ENCODE results near the gene ACAD8.
"Not testable (repeated sequence)": the region's sequence is repeated elsewhere in the genome, so short reads cannot be mapped to it uniquely, and the experiment has no call there.

Gene ACAD8

DNA sequence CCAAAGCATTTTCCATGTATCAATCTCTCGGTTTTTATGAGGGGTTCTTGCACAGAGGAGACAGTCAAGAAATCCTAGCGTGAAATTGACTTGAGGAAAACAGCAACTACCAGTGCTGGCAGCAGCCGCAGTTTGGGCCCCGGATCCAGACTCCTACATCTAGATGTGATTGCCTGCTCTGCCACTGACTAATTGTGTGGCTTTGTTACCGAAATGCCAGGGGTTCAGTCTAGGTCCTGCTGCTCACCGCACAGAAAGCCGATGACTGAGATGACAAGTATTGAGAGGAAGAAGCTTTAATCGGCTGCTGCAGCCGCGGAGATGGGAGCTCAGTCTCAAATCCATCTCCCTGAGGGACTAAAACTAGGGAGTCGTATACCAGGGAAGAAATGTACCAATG, 14.6 kb downstream of the ACAD8 start:
- no peak for DNase-seq

DNA sequence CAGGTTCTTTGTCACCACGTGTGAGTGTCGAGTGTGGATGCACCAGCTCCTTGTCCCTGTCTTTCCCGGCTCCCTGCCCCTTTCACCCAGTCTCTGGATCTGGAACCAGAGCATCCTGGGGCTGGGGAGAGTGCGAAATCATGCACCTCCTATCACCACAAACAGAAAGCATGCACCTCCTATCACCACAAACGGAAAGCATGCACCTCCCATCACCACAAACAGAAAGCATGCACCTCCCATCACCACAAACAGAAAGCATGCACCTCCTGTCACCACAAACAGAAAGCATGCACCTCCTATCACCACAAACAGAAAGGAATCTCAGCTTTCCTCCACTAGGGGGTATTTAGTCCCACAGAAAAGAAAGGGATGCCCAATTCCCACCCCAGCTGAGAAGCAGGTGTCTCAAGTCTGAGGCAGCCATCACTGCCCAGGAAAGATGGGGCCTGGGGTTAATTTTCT, 16.9 kb downstream of the ACAD8 start:
- DNase-seq, result peak; percentile 40

DNA sequence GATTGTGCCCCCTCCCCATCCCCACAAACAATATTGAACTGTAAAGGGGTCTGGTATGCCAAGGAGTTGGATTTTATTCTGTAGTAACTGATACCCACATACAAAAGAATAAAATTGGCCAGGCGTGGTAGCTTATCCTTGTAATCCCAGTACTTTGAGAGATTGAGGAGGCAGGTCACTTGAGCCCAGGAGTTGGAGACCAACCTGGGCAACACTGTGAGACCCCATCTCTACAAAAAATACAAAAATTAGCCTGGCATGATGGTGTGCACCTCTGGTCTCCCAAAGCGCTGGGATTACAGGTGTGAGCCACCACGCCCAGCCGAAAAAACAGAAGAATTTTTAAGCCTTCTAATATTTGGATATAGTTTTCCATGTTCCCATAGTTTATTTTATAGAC, 18.6 kb downstream of the ACAD8 start:
- no peak for DNase-seq

DNA sequence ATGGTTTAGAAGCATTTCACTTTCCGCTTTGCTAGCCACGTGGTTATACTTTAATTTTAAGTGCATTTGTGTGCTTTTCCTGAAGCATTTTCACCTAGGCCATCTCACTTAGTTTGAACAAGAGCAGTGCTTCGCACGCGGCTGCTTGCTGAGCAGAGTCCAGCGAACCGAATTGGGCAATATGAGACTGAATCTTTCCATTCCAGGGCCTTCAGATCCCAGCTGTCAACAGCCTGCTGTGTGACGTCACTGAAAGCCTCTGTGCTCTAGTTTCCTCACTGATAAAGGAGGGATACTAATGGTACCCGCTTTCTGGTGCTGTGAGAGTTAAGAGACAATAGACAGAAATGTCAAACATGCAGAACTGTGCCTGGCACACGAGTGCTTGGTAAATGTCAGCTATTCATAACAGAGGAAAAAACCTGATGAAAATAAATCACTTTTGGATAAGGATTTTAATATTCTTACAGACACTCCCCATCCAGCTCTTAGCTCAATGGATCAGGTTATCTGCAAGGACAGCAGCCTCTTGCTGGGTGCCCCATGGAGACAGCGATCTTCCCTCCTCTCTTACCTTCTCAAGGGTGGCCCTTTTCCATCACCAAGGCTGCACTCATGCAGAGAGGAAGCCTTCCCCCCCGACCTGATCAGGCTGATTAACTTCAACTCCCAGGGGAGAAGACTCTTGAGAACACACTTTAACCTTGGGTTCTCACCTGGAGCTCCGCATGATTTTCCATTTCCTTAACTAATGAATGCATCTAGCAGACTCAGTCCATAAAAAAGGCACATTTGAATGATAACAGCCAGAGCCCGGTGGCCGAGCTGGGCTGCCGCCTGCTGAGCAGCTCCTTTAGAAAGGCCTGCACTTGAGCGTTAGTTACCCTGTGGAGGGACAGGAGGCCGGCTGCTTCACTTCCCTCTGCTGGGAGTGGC, 19.3 kb downstream of the ACAD8 start:
- no peak for DNase-seq

DNA sequence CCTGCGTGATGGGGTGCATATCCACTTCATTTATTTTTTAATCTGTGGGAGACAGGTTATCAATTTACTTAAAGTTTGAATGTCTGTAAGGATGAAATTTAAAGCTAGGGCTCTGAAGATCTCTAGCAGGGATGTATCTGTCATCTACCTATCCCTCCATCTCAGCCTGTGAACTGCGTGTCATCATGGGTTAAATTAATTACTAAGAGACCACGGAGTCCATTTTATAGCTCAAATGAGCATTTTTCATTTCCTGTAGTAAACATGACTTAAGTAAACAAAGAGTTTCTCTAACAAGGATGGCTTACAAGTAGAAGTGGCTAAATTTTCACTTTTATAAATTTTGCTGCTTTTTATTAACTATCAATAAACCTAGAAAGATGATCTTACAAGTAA, 19.9 kb downstream of the ACAD8 start:
- no peak for DNase-seq

DNA sequence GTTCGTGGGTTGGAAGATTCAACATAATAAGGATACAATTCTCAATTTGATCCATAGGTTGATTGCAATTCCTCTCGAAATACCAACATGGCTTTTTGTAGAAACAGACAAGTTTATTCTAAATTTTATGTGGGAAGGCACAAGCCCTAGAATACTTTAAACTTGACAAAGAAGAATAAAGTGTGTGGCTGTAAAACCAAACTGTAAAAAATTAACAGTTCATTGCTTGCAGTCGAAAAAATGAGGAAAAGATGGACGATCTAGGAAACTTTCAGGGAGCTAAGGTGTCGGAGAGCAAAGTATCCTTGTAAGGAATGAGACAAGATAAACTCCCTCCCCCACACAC, 21.8 kb downstream of the ACAD8 start:
- DNase-seq, result no peak

DNA sequence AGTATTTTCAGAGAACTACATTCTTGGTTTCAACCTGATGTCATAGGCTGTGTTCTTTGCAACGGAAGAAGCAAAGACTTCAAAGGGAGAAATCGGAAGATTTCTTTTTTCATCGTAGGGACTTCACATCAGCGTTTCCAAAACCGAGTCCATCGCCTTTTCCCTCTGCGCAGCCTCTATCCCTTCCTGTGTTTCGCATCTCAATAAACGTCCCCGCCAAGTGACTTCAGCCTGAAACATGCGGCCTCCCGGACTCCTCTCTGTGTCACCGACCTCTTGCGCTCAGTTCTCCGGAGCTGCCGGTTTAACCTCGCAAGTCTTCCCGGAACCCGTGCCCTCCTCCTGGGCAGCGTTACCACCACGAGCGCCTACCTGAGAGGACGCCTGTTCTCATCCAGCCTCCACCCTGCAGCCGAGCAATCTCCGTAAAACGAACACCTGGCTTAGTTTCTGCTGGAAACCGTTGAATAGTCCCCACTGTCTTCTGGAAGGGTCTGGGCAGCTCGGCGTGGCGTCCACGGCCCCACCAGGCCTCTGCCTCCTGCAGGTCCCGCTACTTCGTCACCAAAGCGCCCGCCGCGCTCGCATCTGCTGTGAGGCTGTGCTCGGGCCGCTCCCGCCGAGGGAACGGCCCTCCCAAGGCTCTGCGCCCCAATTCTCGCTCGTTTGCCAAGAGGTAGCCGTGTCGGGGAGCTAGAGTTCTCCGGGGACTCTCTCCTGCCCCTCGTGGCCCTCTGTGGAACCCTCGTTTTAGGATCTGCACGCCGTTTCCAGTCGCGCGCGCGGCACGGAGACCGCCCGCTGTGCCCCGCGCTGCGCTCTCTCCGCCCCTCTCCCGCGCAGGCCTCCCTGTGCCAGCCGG, 22.4 kb downstream of the ACAD8 start, which contains the start of gene GLB1L3:
Gene GLB1L3 (plus strand): TSS at position 846 of the 862 bp plus-strand sequence. CDS start 362 bp downstream, outside the sequence.
- DNase-seq, result peak; percentile 69

DNA sequence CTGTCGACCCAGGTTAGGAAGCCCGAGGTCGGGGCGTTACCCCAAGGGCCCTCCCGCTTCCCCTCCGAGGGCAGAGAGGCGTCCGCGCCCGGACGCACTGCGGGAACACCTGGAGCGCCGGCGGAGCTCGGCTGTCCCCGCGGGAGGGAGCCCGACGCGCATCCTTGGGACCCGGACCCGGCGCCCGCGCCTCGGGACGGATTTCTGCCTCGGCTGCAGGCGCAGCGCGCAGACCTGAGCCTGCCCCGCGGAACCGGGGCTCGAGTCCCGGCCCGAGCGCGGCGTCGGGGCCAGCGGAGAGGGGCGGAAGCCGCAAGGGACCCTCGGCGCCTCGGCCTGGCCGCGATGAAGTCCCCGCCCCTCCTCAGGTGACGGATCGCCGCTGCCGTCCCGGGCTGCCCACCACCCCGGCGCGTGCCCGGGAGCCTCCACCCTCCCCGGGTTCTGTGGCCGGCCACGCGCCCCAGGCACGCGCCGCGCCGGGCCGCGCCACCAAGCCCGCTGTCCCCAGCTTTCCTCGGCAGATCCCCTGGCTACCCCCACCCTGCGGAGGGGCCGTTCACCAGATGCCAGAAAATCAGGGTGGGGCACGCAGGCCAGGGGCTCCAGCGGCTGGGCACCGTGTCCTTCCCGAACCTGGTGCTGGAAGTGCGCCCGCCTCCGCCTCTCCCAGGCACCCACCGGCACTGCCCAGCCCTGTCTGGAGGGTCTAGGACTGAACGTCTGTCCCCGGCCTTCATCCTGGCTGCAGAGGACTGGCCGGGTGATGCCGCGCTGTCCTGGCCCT, 23.2 kb downstream of the ACAD8 start:
- DNase-seq, result no peak

DNA sequence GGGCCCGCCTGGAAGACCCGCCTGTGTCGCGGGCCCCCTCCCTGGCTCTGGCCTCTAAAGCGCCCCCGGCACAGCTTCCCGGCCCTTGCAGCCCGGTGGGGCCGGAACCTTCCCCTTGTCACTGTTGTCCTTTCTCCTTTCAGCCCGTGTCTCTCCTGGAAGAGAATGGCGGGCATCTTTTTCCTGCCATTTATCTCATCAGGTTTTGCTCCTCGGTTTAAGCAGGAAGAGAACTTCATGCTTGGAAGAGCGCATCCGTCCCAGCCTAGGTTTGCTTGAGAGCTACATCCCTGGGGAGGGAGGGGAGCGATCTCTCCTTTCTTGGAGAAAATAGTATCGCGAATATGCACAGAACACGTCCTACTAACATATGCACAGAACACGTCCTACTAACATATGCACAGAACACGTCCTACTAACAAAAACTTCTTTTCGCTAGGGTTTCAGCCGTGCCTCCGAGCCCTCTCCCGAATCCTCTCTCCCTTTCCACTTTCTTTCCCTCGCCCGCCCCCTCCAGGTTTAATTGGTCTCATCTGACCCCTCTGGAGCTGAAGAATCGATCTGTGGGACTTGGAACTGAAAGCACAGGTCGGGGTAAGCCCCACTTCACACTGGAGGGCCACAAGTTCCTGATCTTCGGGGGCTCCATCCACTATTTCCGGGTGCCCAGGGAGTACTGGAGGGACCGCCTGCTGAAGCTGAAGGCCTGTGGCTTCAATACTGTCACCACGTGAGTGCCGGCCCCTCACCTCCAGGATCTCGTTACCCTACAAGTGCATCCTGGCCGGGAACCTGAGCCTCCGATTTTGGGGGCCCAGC, 24.0 kb downstream of the ACAD8 start:
- DNase-seq, result no peak

DNA sequence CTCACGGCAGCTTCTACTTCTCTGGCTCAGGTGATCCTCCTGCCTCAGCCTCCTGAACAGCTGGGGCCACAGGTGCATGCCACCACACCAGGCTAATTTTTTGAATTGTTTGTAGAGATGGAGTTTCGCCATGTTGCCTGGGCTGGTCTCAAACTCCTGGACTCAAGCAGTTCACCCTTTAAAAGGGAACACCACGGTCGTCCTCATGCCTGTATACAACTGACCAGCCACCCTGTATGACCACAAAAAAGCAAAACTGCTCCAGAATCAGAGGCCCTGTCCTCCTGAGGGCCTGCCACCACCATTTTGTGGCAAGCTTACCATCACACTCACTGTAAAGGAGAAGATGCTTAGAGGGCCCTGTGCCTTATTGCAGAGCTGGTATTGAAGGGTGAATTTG, 25.0 kb downstream of the ACAD8 start:
- no peak for DNase-seq

DNA sequence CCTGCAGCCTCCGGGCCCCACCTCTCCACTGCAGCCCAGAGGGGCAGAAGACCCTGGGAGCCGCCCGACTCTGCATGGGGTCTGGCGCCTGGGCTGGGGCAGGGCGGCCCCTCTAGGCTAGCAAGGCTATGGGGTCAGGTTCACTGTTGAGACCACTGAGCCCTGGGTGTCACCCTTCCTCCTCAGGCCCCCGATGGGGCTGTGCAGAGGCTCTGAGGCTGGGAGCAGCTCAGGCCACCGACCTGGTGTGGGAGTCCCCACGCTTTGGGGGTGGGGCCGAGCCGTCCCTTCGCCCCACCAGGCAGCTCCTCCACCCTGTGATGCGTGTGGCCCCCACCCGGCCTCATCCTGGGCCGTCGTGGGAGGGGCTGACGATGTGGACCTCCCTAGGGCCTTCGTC, 28.3 kb downstream of the ACAD8 start:
- DNase-seq, result not testable (repeated sequence)

DNA sequence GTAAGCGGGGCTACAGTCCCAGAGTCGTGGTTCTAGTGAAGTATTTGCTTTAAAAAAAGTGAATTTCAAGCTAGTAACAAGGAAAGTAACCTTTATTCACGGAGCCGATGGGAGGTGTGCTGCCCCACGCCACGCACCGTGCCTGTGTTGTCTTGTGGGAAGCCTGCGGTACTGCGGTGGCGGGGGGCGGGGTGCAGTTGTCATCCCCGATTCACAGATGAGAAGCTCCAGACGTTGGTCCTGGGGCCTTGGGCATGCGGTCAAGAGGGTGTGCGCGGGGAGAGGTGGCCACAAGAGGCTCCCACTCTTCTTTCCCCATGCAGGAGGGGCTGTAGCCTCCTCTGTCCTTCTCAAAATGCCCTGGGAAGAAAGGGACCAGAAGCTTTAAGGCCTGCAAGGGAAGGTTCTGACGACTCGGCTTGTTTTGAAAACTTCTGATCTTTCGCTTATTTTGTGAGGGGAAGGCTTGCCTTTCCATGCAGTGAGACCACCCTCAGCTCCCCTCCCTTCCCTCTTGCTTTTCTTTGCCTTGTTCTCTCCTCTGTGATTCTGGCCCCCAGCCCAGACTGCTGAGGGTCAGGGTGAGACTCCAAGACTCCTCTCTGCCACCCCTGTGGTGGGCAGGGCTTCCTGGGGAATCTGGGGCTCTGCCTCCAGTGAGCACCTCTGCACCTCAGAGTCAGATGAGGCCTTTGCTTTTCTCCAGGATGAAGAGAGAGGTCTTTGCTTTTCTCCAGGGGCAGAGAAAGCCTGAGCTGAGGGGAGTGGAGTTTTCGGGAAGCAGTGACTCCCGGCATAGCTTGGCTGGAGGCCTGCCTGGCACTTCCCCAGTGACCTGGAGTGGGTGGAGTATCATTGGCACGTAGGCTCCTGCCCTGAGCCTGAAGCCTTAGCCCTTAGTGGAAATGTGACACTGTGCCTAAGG, 29.0 kb downstream of the ACAD8 start:
- DNase-seq, result no peak

DNA sequence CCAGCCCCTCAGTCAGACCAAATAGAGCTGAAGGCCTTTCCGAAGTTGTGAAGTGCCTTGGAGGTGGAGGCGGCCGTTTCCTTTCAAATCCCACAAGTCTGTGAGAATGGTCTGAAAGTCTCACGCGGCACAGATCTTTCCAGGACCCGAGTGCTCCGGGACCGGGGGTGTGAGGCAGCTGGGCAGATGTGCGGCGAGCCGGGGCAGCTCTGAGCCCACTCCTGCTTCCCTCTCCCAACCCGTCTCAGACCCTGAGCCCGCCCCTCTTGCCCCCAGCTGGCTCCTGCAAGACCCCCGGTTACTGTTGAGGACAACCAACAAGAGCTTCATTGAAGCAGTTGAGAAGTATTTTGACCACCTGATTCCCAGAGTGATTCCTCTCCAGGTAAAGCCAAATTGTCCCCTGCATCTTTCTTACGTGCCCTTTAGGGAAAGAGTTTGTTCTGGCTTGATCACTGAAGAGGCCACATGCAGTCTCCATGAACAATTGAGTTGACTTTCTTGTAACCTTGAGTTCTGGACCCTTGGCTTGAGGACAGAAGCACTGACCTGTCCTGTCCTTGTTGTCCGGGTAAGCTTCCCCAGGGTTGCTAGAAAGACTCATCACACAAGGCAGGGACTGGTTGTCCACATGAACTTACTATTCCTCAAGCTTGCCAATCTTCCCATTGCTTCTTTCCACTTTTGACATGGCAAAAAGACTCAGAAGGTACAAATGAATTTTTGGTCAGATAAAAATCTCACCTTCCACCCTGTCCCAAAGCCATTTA, 30.3 kb downstream of the ACAD8 start:
- no peak for DNase-seq

DNA sequence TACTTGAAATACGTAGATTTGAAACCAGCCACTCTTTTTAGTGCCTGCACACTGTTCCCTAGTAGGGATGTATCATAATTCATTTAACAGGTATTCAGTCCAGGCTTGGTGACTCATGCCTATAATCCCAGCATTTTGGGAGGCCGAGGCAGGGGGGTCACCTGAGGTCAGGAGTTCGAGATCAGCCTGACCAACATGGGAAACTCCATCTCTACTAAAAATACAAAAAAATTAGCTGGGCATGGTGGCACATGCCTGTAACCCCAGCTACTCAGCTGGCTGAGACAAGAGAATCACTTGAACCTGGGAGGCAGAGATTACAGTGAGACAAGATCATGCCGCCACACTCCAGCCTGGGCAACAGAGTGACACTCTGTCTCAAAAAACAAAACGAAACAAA, 31.0 kb downstream of the ACAD8 start:
- DNase-seq, result not testable (repeated sequence)

DNA sequence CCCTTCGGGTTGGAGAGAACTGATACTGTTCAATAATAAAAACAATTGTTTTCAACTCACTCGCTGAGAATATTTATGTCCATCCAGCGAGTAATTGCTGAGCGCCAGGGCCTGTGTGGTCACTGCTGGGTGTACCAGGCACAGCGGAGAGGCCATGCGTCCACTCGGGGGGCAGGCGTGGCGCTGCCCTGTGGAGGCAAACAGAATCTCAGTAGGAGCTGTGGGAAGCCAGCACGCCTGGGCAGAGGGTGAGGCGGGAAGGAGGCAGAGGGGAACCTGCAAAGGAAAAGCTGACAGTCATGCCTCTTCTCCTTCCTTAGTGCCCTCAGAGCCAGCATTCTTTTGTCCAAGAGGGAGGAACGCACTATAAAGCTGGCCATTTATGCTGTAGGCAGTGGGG, 34.2 kb downstream of the ACAD8 start:
- DNase-seq, result no peak

DNA sequence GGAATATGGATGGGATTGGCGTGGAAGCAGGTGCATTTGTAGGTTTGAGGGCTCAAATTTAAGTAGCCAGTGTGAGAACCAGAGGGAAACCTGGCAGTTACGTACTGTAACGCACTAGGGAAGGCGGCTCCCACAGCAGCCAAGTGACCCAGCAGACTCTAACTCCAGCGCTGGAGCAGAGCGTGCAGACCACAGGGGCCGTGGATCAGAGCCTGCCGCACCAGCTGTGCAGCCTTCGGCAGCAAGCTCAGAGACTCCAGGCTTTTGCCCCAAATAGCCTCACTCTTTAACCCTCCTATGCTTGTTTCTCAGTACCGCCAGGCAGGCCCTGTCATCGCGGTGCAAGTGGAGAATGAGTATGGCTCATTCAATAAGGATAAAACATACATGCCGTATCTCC, 35.1 kb downstream of the ACAD8 start:
- no peak for DNase-seq

DNA sequence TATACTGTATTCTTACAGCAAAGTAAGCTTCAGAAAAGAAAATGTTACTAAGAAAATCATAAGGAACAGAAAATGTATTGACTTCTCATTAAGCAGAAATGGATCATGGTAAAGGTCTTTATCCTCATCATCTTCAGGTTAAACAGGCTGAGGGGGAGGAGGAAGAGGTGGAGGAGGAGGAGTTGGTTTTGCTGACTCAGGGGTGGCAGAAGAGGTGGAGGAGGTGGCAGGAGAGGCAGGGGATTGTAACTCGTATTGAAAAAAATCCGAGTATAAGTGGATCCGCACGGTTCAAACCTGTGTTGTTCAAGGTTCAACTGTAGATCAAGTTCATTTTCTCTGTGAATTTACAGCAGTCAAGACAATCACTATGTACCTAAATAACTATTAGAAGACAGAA, 35.8 kb downstream of the ACAD8 start:
- no peak for DNase-seq

DNA sequence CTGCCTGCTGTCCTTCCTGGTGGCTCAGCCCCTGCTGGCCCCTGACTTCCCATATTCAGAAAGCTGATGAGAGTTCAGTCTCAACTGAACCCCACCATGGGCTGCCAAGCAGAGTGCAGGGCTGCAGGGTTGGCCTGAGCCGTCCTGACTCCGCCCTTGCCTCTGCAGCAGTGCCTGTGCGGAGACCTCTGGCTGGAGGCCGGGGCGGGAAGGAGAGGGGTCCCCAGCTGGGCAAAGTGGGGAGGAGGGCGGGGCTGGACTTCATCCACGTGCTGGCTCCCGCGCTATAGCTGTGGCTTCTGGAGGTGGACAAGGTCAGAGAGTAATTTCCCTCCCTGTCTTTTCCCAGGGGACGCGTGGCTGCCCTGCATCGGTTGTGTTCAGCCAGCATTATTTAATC, 36.4 kb downstream of the ACAD8 start:
- DNase-seq, result no peak

DNA sequence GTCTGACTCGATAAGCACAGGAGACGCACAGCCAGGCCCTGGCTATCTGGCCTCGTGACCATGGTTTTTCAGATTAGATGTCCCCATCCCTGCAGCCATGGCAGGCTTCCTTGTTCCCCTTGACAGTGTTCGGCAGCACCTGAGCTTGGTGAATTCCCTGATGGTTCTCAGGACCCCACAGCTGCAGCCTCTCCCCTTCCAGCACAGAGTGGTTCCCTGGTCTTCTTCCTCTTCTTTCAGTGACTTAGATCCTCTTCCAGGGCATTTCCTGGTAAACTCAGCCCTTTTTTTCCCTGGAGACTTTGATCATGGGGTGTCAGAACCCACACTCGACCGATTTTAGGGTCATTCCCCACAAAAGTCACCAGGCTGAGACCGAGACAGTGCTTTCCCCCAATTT, 37.3 kb downstream of the ACAD8 start:
- DNase-seq, result no peak

DNA sequence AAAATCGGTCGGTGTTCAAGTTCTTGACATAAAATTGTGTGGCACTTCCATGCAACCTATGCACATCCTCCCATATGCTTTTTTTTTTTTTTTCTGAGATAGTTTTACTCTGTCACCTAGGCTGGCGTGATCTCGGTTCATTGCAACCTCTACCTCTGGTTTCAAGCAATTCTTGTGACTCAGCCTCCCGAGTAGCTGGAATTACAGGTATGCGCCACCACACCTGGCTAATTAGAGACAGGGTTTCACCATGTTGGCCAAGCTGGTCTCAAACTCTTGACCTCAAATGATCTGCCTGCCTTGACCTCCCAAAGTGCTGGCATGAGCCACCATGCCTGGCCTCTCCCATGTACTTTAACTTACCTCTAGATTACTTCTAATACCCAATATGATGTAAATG, 37.8 kb downstream of the ACAD8 start:
- DNase-seq, result no peak
